ENCODE results near the gene RPS6KB1. TPM values are rescaled to one million over a fixed set of nuclear protein-coding genes. Genes with fewer than 3 reads are reported as not detected.

The RPS6KB1 gene
- total RNA-seq, 1 experiment from 2014 or later: 75.7 TPM

DNA sequence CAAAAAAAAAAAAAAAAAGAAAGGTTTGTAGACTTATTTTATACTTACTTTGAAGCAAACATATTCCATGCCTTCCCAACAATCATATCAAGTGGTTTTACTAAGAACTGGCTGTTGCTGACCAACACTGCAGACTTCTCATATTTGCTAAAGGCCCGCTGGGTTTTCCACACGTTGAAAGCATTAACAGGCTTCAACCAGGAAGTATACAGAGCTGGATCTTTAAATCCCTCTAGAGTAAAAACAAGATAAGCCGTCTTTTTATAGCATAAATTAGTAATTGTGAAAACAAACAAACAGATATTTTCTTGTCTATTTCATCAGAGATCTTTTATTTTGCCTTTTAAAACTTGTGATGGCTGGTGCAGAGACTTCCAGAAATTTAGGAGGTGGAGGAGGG is 29.3 kb upstream of the RPS6KB1 start:
- Histone ChIP-seq H2AFZ (ENCODE audit: low read depth, low read length, poor library complexity, severe bottlenecking) (no peak overlapping the region), H3K9me3 (ENCODE audit: control insufficient read depth in 1 of 2, insufficient read depth in 1 of 2, low read depth in 1 of 2, low read length in 2 of 2) (no peaks in the 10 kb centered on the region), H3K27me3 (ENCODE audit: insufficient read depth, low read length) (no peaks in the 10 kb centered on the region), H3K36me3 (ENCODE audit: control insufficient read depth in 1 of 2, insufficient read depth in 2 of 2, low read length in 2 of 2) (peaks cover 6 to 11% of the 10 kb centered on the region in 2 experiments; a peak in 2 of 4 replicates), H3K79me2 (ENCODE audit: insufficient read depth, low read length) (no peaks in the 10 kb centered on the region), H3K9me2 (ENCODE audit: insufficient read depth) (no peaks in the 10 kb centered on the region), H4K20me1 (ENCODE audit: insufficient read depth) (no peaks in the 10 kb centered on the region), H3K4me1 (ENCODE audit: control insufficient read depth in 1 of 2, insufficient read depth in 2 of 2, low read length in 2 of 2) (peaks cover 7% of the 10 kb centered on the region in 2 experiments; a peak in 2 of 4 replicates), H3K4me3 (replicated peaks in 1 of 2; ENCODE audit: low read depth in 1 of 2, low read length in 2 of 2) (no peak overlapping the region), H3K4me2 (ENCODE audit: low read length) (no peak overlapping the region), H3K27ac (ENCODE audit: low read depth, low read length) (no peak overlapping the region), H3K9ac (ENCODE audit: low read length) (no peak overlapping the region)
- TF ChIP-seq JUND (IDR thresholded peaks at IDR 0.05): no peak
- TF ChIP-seq, protein P1, sequence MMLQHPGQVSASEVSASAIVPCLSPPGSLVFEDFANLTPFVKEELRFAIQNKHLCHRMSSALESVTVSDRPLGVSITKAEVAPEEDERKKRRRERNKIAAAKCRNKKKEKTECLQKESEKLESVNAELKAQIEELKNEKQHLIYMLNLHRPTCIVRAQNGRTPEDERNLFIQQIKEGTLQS (IDR thresholded peaks at IDR 0.05): no peak
- no peak for TF ChIP-seq EGR1 (IDR thresholded peaks at IDR 0.05; ENCODE audit: low read depth)
- TF ChIP-seq POLR2AphosphoS5 (IDR thresholded peaks at IDR 0.05; ENCODE audit: low read depth, low read length): no peak
- no peak for TF ChIP-seq TCF7L2 (IDR thresholded peaks at IDR 0.05; ENCODE audit: borderline replicate concordance, extremely low read depth, insufficient read depth, insufficient read length)
- no peak for TF ChIP-seq CBX3 (IDR thresholded peaks at IDR 0.05; ENCODE audit: low read depth)
- no peak for TF ChIP-seq FOSL1 (IDR thresholded peaks at IDR 0.05; ENCODE audit: low read depth)
- TF ChIP-seq EZH2 (IDR thresholded peaks at IDR 0.05): no peak
- no peak for TF ChIP-seq SRF (IDR thresholded peaks at IDR 0.05; ENCODE audit: low read depth)
- no TSS peak for BruUV-seq (replicated peaks)
- DNase-seq (ENCODE audit: low read depth, low spot score) (no peak), ATAC-seq (no peak)
- RAD21 ChIA-PET (ENCODE audit: low non-redundant PET in 1 of 2, low total read pairs in 2 of 2, uncharacterized antibody in 2 of 2, unreplicated experiment in 2 of 2): no interaction called here
- CTCF ChIA-PET: no interaction called here
- intact Hi-C loops (cut with micrococcal nuclease): no loop called here
- POLR2A ChIA-PET: interaction anchor here (0.7 kb wide), 1 partner anchor 33 kb away, joined by 3 read pairs; no protein-coding TSS in a partner anchor

DNA sequence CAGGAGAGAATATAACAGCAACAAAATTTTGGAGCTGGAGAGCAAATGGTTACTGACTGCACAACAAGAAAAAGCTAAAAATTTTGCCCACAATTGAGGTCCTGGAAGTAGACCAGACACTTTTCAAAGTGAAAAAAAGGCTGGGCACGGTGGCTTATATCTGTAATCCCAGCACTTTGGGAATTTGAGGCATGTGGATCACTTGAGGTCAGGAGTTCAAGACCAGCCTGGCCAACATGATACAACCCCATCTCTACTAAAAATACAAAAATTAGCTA is 23.0 kb upstream of the RPS6KB1 start:
- RAD21 ChIA-PET (ENCODE audit: low non-redundant PET in 1 of 2, low total read pairs in 2 of 2, uncharacterized antibody in 2 of 2, unreplicated experiment in 2 of 2): no interaction called here
- intact Hi-C loops (cut with micrococcal nuclease): no loop called here
- TF ChIP-seq, protein P2, sequence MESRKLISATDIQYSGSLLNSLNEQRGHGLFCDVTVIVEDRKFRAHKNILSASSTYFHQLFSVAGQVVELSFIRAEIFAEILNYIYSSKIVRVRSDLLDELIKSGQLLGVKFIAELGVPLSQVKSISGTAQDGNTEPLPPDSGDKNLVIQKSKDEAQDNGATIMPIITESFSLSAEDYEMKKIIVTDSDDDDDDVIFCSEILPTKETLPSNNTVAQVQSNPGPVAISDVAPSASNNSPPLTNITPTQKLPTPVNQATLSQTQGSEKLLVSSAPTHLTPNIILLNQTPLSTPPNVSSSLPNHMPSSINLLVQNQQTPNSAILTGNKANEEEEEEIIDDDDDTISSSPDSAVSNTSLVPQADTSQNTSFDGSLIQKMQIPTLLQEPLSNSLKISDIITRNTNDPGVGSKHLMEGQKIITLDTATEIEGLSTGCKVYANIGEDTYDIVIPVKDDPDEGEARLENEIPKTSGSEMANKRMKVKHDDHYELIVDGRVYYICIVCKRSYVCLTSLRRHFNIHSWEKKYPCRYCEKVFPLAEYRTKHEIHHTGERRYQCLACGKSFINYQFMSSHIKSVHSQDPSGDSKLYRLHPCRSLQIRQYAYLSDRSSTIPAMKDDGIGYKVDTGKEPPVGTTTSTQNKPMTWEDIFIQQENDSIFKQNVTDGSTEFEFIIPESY (IDR thresholded peaks at IDR 0.05; ENCODE audit: extremely low read depth, insufficient replicate concordance, low read length): no peak
- TF ChIP-seq EZH2 (IDR thresholded peaks at IDR 0.05) (no peak), POLR2AphosphoS5 (IDR thresholded peaks at IDR 0.05; ENCODE audit: low read depth, low read length) (no peak), ZNF274 (IDR thresholded peaks at IDR 0.05; ENCODE audit: low read depth, low read length) (no peak), YY1 (IDR thresholded peaks at IDR 0.05; ENCODE audit: extremely low read depth, insufficient replicate concordance, low read depth, low read length) (no peak), SIN3A (IDR thresholded peaks at IDR 0.05; ENCODE audit: low read depth) (no peak), POLR2A (IDR thresholded peaks at IDR 0.05; ENCODE audit: borderline replicate concordance, extremely low read depth, insufficient read depth, insufficient read length) (no peak), ELF1 (IDR thresholded peaks at IDR 0.05; ENCODE audit: borderline replicate concordance, low read depth) (no peak), RAD21 (IDR thresholded peaks at IDR 0.05; ENCODE audit: low read depth) (no peak), EZH2phosphoT487 (IDR thresholded peaks at IDR 0.05; ENCODE audit: borderline replicate concordance) (no peak), ZFX (IDR thresholded peaks at IDR 0.05) (no peak)
- TF ChIP-seq, protein P3, sequence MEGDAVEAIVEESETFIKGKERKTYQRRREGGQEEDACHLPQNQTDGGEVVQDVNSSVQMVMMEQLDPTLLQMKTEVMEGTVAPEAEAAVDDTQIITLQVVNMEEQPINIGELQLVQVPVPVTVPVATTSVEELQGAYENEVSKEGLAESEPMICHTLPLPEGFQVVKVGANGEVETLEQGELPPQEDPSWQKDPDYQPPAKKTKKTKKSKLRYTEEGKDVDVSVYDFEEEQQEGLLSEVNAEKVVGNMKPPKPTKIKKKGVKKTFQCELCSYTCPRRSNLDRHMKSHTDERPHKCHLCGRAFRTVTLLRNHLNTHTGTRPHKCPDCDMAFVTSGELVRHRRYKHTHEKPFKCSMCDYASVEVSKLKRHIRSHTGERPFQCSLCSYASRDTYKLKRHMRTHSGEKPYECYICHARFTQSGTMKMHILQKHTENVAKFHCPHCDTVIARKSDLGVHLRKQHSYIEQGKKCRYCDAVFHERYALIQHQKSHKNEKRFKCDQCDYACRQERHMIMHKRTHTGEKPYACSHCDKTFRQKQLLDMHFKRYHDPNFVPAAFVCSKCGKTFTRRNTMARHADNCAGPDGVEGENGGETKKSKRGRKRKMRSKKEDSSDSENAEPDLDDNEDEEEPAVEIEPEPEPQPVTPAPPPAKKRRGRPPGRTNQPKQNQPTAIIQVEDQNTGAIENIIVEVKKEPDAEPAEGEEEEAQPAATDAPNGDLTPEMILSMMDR (IDR thresholded peaks at IDR 0.05 in 2 of 3, conservative IDR thresholded peaks at IDR 0.05 in 1 of 3; ENCODE audit: borderline replicate concordance in 1 of 3, insufficient read depth in 1 of 3, low read depth in 2 of 3, low read length in 2 of 3): no peak

More for the DNA sequence above, 23.0 kb upstream of the RPS6KB1 start:
- Histone ChIP-seq H2AFZ (ENCODE audit: low read depth, low read length, poor library complexity, severe bottlenecking) (no peak overlapping the region), H3K4me3 (replicated peaks in 1 of 2; ENCODE audit: low read depth in 1 of 2, low read length in 2 of 2) (no peak overlapping the region), H3K27me3 (ENCODE audit: insufficient read depth, low read length) (no peaks in the 10 kb centered on the region), H3K4me1 (ENCODE audit: control insufficient read depth in 1 of 2, insufficient read depth in 2 of 2, low read length in 2 of 2) (0 out of 4 replicates have a peak, but pooled peaks cover 4 to 5% of the 10 kb centered on the region in 2 experiments), H3K4me2 (ENCODE audit: low read length) (no peak overlapping the region), H3K36me3 (ENCODE audit: control insufficient read depth in 1 of 2, insufficient read depth in 2 of 2, low read length in 2 of 2) (peaks cover 3 to 9% of the 10 kb centered on the region in 2 experiments; a peak in 3 of 4 replicates), H3K9me3 (ENCODE audit: control insufficient read depth in 1 of 2, insufficient read depth in 1 of 2, low read depth in 1 of 2, low read length in 2 of 2) (no peaks in the 10 kb centered on the region), H4K20me1 (ENCODE audit: insufficient read depth) (no peaks in the 10 kb centered on the region), H3K27ac (ENCODE audit: low read depth, low read length) (no peak overlapping the region), H3K79me2 (ENCODE audit: insufficient read depth, low read length) (no peaks in the 10 kb centered on the region), H3K9ac (ENCODE audit: low read length) (no peak overlapping the region), H3K9me2 (ENCODE audit: insufficient read depth) (no peaks in the 10 kb centered on the region)
- POLR2A ChIA-PET: interaction anchor here (0.9 kb wide), 1 partner anchor 12 kb away, joined by 3 read pairs; no protein-coding TSS in a partner anchor
- no peak for ATAC-seq
- BruUV-seq (replicated peaks): no TSS peak
- DNase-seq (ENCODE audit: low read depth, low spot score): no peak
- CTCF ChIA-PET: interaction anchor here (0.9 to 2.2 kb wide), 3 partner anchors 10 to 118 kb away, joined by 3 to 8 read pairs (median 3); no protein-coding TSS in a partner anchor
